ENCODE measurements around the gene LINC01488.

GRCh38 chr11:69524291-69524882 lies 42.9 kb downstream of the LINC01488 start:
- TF ChIP-seq CTCF (IDR thresholded peaks at IDR 0.05), result no peak
- TF ChIP-seq POLR2A (IDR thresholded peaks at IDR 0.05), result no peak
- TF ChIP-seq POLR2AphosphoS5 (IDR thresholded peaks at IDR 0.05), result no peak

All from upper lobe of left lung (tissue), 4 donors.